ENCODE measurements around the gene TRNAU1AP. TPM values are rescaled to one million over a fixed set of nuclear protein-coding genes. Genes with fewer than 3 reads are reported as not detected.

TRNAU1AP gene
- total and polyA plus RNA-seq, 2 of the 13 experiments (the other 11 are each of a cell fraction or from before 2014, with no cell fraction given) = 29.0 to 42.9 TPM

DNA sequence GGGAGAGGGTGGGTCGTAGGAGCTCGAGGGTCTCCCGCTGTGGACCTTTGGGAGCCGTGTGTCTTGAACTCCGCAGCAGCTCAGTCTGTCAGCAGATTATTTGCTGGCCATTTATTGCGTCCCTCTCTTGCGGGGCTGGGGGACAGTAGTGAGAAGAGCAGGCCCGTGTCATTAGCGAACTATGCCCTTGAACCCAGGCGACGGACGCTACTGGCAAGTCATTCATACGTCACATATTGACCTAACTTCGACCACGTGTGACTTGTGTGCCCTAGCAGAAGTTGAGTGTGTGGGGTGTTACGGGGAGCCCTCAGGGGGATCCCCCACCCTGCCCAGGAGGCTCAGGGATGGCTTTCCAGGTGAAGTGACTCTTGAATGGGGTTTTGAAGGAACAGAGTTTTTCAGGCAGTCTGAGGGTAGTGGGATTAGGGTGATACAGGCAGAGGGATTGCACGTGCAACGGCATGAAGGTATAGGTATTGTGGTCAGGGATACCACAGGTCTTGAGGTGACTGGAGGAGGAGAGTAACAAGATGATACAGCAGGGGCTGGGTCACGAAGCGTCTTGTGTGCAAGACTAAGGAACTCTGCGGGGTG, 34.0 kb upstream of the TRNAU1AP start:
- in situ Hi-C loops (cut with HindIII; ENCODE audit: extremely low pct_ligation_motif_present, low pct_unique_long_range_greater_than_20kb) = loop anchor here (5.0 kb wide), 1 partner anchor 83 kb away; no protein-coding TSS in a partner anchor
- POLR2A ChIA-PET = interaction anchor here (0.8 to 2.0 kb wide), 6 partner anchors 9 to 125 kb away, joined by 3 to 7 read pairs (median 6); partner anchors contain the start of gene TRNAU1AP
- TSS peak; percentile 31 for BruUV-seq (replicated peaks)
- TF ChIP-seq, protein P1, sequence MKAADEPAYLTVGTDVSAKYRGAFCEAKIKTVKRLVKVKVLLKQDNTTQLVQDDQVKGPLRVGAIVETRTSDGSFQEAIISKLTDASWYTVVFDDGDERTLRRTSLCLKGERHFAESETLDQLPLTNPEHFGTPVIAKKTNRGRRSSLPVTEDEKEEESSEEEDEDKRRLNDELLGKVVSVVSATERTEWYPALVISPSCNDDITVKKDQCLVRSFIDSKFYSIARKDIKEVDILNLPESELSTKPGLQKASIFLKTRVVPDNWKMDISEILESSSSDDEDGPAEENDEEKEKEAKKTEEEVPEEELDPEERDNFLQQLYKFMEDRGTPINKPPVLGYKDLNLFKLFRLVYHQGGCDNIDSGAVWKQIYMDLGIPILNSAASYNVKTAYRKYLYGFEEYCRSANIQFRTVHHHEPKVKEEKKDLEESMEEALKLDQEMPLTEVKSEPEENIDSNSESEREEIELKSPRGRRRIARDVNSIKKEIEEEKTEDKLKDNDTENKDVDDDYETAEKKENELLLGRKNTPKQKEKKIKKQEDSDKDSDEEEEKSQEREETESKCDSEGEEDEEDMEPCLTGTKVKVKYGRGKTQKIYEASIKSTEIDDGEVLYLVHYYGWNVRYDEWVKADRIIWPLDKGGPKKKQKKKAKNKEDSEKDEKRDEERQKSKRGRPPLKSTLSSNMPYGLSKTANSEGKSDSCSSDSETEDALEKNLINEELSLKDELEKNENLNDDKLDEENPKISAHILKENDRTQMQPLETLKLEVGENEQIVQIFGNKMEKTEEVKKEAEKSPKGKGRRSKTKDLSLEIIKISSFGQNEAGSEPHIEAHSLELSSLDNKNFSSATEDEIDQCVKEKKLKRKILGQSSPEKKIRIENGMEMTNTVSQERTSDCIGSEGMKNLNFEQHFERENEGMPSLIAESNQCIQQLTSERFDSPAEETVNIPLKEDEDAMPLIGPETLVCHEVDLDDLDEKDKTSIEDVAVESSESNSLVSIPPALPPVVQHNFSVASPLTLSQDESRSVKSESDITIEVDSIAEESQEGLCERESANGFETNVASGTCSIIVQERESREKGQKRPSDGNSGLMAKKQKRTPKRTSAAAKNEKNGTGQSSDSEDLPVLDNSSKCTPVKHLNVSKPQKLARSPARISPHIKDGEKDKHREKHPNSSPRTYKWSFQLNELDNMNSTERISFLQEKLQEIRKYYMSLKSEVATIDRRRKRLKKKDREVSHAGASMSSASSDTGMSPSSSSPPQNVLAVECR (CRISPR knock-in tag; IDR thresholded peaks at IDR 0.05; ENCODE audit: borderline replicate concordance) = peak; percentile 37; the same call in 1 of the 2 replicates
- TF ChIP-seq MED1 (CRISPR knock-in tag; IDR thresholded peaks at IDR 0.05) = peak; percentile 47
- no peak for TF ChIP-seq KLF15 (CRISPR knock-in tag; IDR thresholded peaks at IDR 0.05; ENCODE audit: borderline replicate concordance)
- TF ChIP-seq FOXA3 (CRISPR knock-in tag; IDR thresholded peaks at IDR 0.05) = peak; percentile 83
- no peak for TF ChIP-seq SYNCRIP (IDR thresholded peaks at IDR 0.05; ENCODE audit: insufficient read depth, low read depth, low read length)
- TF ChIP-seq ZC3H4 (CRISPR knock-in tag; IDR thresholded peaks at IDR 0.05; ENCODE audit: borderline replicate concordance) = no peak
- no peak for TF ChIP-seq ZEB1 (IDR thresholded peaks at IDR 0.05; ENCODE audit: insufficient replicate concordance, low read depth)
- TF ChIP-seq ZZZ3 (CRISPR knock-in tag; IDR thresholded peaks at IDR 0.05; ENCODE audit: borderline replicate concordance) = no peak
- TF ChIP-seq GABPA (IDR thresholded peaks at IDR 0.05; ENCODE audit: low read depth, low read length) = no peak
- TF ChIP-seq GABPA (CRISPR knock-in tag; IDR thresholded peaks at IDR 0.05; ENCODE audit: low read depth) = no peak
- TF ChIP-seq WIZ (CRISPR knock-in tag; IDR thresholded peaks at IDR 0.05) = no peak
- TF ChIP-seq, protein P2, sequence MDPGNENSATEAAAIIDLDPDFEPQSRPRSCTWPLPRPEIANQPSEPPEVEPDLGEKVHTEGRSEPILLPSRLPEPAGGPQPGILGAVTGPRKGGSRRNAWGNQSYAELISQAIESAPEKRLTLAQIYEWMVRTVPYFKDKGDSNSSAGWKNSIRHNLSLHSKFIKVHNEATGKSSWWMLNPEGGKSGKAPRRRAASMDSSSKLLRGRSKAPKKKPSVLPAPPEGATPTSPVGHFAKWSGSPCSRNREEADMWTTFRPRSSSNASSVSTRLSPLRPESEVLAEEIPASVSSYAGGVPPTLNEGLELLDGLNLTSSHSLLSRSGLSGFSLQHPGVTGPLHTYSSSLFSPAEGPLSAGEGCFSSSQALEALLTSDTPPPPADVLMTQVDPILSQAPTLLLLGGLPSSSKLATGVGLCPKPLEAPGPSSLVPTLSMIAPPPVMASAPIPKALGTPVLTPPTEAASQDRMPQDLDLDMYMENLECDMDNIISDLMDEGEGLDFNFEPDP (CRISPR knock-in tag; conservative IDR thresholded peaks at IDR 0.05) = no peak
- TF ChIP-seq, protein P3, sequence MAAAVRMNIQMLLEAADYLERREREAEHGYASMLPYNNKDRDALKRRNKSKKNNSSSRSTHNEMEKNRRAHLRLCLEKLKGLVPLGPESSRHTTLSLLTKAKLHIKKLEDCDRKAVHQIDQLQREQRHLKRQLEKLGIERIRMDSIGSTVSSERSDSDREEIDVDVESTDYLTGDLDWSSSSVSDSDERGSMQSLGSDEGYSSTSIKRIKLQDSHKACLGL (CRISPR knock-in tag; IDR thresholded peaks at IDR 0.05) = 0 out of 2 replicates have a peak, but pooled peaks have one; percentile 34
- 0 out of 2 replicates have a peak, but pooled peaks have one; percentile 19 for TF ChIP-seq RFXANK (CRISPR knock-in tag; IDR thresholded peaks at IDR 0.05)
- 0 out of 2 replicates have a peak, but pooled peaks have one; percentile 40 for TF ChIP-seq TRIM24 (CRISPR knock-in tag; IDR thresholded peaks at IDR 0.05)
- no peak for TF ChIP-seq PLRG1 (conservative IDR thresholded peaks at IDR 0.05)
- TF ChIP-seq NFKB2 (CRISPR knock-in tag; IDR thresholded peaks at IDR 0.05; ENCODE audit: borderline replicate concordance) = no peak
- TF ChIP-seq SPEN (CRISPR knock-in tag; IDR thresholded peaks at IDR 0.05; ENCODE audit: low read depth) = peak; percentile 48
- TF ChIP-seq NFE2 (CRISPR knock-in tag; IDR thresholded peaks at IDR 0.05) = no peak
- TF ChIP-seq JUNB (CRISPR knock-in tag; IDR thresholded peaks at IDR 0.05; ENCODE audit: borderline replicate concordance) = no peak

More for the DNA sequence above, 34.0 kb upstream of the TRNAU1AP start:
- peak; percentile 69 for FAIRE-seq
- Histone ChIP-seq H3K79me2 (ENCODE audit: insufficient read depth, low read length) (peaks cover 42% of the 10 kb centered on the region), H3K4me2 (ENCODE audit: low read depth, low read length) (peak overlapping the region; percentile 97), H3K27ac (ENCODE audit: extremely low read length, insufficient read depth, low read length) (peak overlapping the region; percentile 91), H3K4me1 (ENCODE audit: insufficient read depth, low read length) (peaks cover 36% of the 10 kb centered on the region), H4K20me1 (ENCODE audit: insufficient read depth, low read length) (peaks cover 22% of the 10 kb centered on the region), H3K27me3 (ENCODE audit: control insufficient read depth in 1 of 2, insufficient read depth in 2 of 2, low read length in 2 of 2) (no peaks in the 10 kb centered on the region), H2AFZ (ENCODE audit: low read length) (no peak overlapping the region), H3K36me3 (replicated peaks in 1 of 2; ENCODE audit: control insufficient read depth in 1 of 2, insufficient read depth in 2 of 2, low read length in 2 of 2) (peaks cover 0 to 12% of the 10 kb centered on the region in 2 experiments; a peak in 4 of 5 replicates), H3K9ac (ENCODE audit: insufficient read depth, low read depth, low read length) (peak overlapping the region; percentile 90), H3K9me3 (ENCODE audit: low read length) (no peaks in the 10 kb centered on the region), H3K4me3 (replicated peaks in 1 of 3; ENCODE audit: insufficient read depth in 1 of 3, low read depth in 2 of 3, low read length in 3 of 3) (peak overlapping the region; percentile 66 to 85 (median 75))
- peak; percentile 84 for DNase-seq (ENCODE audit: low spot score)
- WGBS (ENCODE audit: low lambda C conversion rate) = 43% methylated on average over 6 of the region's 21 CpGs
- intact Hi-C loops (cut with micrococcal nuclease; ENCODE audit: unreplicated experiment) = loop anchor here (1.0 to 10.0 kb wide), 3 partner anchors 83 to 356 kb away; no protein-coding TSS in a partner anchor
- CTCF ChIA-PET (ENCODE audit: low intra/inter-chr PET ratio, low total read pairs) = interaction anchor here (1.7 kb wide), 1 partner anchor 85 kb away, joined by 27 read pairs; no protein-coding TSS in a partner anchor
- ATAC-seq = peak; percentile 0
